Urothelium cell line (cell line): Measurements from ENCODE around the gene ANO6.
"Not testable (repeated sequence)": the region's sequence is repeated elsewhere in the genome, so short reads cannot be mapped to it uniquely, and the experiment has no call there.

ENCODE experiments used
- DNase-seq: peaks from one replicate; pipeline ENCODE4 v3.0.0; 2011; ENCODE audit warnings: low spot score, mixed read lengths
- FAIRE-seq: peaks from 2 replicates; lab custom pipeline; 2011; peaks lifted over from hg19 to GRCh38; lab: Jason Lieb, UNC

The ANO6 gene

DNA sequence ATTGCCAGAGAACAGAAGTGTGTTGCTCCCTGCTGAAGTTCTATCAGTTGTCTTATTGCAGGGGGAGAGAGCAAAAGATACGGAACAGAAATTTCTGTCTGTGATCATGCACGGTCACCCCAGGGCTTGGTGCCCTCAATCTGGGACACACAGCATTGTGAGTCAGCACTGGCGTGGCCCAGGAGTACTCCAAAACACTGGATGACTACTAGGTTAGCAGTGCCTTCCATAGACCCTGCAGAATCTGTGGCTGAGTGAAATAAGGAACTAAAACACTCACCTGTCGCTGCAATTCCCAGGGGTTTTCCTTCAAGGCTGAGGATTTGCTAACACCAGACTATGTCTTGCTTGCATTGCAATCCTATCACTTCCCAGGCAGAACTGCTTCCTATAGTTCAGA, 165.5 kb downstream of the ANO6 start:
- no peak for FAIRE-seq
- DNase-seq, result no peak

DNA sequence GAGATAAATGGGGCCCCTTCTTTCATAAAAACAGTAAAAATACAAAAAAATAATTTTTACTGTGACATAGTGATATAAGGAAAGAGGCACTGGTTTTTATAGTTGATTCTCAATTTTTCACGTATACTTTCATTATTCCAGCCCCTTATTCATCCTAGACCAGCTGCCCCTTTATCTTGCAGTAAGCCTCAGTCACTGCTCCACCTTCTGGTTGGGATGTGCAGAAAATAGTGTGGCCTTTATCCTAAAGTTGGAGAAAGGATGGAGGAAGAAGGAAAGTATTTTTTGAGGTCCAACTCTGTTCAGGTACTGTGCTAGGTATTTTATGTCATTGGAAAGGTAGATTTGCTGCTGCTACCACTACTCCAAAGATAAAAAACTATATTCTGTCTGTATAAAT, 172.7 kb downstream of the ANO6 start:
- FAIRE-seq, result no peak
- peak; percentile 14 for DNase-seq

DNA sequence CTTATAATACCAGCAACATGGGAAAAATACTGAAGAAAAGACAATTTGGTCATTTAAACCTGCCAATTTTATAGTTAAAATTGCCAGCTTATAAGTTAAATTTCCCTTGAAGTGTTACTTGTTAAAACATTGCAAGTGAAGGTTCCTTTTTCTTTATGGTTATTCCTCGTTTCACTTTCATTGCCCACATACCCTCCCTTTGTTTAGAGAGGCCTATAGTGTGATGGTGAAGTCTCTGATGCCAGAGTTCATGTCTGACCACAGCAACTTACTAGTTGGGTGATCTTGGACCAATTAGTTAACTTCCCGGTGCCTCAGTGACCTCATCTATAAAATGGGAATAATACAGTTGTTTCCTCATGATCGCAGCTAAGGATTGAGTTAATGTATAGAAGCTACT, 173.5 kb downstream of the ANO6 start:
- no peak for DNase-seq
- FAIRE-seq, result no peak

DNA sequence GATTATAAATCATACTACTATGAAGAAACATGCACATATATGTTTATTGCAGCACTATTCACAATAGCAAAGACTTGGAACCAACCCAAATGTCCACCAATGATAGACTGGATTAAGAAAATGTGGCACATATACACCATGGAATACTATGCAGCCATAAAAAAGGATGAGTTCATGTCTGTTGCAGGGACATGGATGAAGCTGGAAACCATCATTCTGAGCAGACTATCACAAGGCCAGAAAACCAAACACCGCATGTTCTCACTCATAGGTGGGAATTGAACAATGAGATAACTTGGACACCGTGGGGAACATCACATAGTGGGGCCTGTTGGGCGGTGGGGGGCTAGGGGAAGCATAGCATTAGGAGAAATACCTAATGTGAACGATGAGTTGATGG, 181.6 kb downstream of the ANO6 start:
- FAIRE-seq, DNase-seq: not testable (repeated sequence)

DNA sequence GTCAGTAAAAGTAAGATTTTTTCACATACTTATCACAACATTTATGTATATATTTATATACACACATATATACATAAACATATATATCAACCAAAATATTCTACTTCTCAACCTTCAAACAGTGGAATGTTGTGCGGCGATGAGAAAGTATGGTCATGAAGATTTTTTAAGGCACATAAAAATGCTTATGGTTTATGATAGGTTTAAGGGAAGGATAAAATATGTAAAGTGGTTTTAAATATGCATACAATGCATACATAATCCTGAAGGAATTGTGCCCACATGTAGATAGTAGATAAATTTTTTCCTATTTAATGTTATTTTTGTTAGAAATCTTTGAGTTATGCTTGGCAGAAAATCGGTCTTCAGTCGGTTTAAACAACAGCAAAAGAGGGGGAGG, 182.7 kb downstream of the ANO6 start:
- no peak for FAIRE-seq

DNA sequence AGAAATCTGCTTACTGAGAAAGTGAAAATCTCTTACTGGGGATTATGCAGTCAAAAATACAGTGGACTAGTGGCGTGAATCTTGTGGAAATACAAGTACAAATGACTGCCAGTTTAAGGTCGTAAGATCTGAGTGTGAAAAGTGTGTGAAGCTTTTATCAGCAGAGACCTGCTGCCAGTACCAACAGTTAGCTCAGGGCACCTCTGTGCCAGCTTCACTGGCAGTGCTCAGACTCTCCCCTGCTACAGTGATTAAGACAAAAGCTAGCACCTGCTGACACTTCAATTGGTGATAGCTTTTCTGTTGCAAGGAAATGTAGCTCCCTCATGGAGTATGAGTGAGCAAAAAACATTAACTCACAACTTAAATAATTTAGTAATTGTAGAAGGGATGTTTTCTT, 185.1 kb downstream of the ANO6 start:
- FAIRE-seq, result no peak
- DNase-seq, result no peak

More for the DNA sequence above, 182.7 kb downstream of the ANO6 start:
- DNase-seq, result no peak

DNA sequence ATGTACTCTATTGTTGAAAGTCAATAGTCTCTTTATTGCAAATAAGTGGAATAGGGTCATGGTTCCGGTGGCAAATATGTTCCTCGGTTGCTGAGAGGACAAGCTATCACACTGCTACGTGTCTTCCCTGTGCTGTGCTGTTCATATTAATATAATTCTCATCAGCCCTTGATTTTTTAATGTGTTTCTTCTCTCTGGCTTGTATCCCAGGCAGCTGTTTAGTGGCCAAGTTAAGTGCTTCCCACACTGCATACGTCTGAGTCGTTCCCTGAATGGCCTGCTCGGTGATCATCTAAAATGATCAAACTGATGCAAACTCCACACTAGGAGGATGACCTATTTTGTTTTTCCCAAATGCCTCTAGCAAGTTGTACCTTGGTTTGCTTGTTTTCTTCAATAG, 186.4 kb downstream of the ANO6 start:
- FAIRE-seq, result no peak
- no peak for DNase-seq

DNA sequence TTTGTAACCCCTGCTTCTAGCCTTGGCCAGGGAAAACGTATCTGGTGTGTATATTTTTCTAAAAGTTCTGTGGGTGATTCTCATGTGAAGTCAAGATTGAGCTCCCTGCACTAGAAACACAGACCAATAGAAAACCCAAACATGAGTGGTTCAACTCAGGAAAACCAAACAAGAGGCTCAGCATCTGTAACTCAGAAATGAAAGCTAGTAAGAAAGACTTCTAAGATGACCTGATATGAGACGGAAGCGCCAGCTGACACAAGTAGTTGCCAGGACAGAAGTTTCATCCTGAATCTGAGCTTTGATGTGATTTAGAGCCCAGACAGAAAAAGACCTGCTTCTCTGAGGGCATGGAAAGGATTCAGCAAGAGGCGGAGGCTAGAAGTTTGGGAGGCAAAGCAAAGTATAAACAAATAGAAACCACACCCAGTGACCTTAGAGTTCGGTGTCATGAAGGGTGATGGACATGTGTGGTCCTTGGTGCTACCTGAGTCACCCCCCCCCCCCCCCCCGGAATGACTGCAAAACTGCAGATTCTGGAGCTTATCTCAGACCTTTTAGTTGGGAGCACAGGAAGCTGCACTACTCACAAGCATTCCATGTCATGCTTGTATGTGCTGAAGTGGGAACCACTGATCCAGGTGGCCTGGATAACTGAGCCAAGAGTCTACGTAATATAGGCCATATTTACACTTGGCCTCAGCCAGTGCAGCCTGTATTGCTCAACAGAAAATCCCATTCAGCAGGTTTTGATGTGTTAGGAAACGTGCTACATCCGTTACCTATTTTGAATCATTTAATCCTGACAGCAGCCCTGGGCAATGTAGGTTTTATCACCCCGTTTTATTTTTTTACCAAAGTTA, 191.3 kb downstream of the ANO6 start:
- DNase-seq, result no peak
- no peak for FAIRE-seq

DNA sequence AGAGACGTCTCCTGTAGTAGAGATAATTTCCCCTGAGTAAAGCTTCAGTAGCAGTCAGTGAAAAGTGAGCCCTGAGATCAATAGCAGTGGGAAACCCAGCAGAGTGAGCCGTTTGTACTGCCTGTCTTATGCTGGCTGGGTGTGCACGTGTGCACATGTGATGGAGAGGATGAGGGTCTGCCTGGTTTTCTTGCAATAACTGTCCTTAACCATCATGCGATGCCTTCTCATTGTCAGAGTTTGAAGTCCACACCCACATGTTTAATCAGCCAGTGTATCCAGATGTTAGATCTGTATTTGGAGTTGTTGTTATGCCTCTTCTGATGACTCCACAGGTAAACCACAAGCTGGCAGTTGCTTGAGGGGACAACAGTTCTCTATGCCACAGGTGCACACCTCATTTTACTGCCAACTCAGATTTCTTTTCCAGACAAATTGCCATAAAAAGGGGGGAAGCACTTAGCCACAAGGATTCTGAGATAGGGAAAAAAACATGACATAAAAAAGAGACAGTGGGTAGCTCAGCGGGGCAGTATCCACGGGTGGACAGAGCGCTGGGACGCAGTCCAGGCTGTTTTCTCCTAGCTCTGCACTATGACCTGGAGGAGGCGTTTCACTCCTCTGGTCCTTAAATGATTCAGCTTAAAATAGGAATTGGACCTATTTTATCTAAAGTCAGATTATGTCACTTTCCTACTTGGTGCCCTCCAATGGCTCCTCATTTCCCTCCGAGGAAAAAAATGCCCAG, 192.3 kb downstream of the ANO6 start:
- no peak for FAIRE-seq
- no peak for DNase-seq

DNA sequence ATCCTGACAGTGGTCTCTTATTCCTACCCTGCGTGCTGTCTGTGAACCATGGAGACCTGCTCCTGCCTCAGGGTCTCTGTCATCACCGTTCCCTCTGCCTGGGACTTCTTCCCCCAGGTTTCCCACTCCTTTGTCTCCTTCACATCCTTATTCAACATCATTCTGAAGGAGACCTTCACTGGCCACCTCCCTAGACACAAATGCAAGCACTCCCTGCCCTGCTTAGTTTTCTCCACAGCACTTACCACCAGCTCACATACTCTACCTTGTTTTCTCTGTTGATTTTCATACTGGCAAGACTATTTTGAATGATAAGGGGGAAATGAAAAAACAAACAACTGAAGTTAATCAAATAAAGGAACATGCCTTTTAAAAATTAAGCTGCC, 192.8 kb downstream of the ANO6 start:
- no peak for DNase-seq
- no peak for FAIRE-seq

DNA sequence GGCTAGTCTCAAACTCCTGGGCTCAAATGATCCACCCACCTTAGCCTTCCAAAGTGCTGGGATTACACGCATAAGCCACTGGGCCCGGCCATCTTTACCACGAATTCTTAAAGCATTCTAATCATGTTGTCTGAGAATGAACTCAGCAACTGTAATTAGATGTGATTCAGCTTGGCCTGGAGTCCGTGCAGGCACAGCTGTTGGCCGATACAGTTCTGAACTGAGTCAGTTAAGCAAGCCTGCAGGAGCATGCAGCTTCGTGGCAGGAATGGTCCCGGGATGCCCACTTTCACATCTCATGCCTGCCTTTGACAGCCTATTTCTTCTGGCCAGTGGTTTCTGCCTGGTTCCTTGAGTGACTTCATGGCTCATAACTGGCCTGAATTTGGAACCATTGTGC, 194.1 kb downstream of the ANO6 start:
- DNase-seq (no peak), FAIRE-seq (no peak)

DNA sequence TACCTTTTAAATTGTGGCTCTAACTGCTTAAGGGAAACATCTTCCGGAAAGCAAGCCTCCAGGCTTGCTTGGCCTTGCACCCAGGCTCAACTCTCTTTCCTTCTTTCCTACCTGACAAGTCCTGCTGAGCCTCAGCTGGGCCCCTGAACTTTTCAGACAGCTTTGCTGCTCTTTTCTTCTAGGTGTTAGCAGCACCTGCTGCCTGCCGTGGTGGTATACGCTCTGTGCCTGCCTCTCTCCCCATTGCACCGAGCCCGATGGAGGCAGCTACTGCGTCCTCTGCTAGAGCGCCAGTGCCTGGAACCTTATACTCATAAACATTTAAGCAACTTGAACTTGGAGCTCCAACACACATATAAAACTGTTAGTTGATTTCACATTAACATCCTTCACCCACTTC, 195.7 kb downstream of the ANO6 start:
- DNase-seq, result no peak
- FAIRE-seq, result no peak

DNA sequence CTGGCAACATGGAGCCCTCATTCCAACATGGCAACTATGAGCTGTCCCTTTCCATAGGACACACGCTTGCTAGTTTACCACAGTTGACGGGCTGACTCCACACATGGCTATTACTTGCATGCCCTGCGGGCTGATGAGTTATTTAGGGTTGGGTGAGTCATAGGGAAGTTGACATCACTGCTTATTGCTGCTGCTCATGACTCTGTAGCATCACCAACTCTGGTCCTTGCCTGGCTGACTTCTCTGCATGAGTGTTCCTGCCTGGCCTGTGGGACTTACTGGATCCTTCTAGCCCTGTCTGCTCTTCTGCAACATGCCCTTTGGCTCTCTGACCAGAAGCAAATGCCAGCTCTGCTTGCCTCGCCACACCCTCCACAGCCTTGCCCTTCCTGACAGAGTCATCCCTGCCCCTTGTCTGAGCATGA, 199.5 kb downstream of the ANO6 start:
- FAIRE-seq (peak; percentile 50), DNase-seq (peak; percentile 86)

DNA sequence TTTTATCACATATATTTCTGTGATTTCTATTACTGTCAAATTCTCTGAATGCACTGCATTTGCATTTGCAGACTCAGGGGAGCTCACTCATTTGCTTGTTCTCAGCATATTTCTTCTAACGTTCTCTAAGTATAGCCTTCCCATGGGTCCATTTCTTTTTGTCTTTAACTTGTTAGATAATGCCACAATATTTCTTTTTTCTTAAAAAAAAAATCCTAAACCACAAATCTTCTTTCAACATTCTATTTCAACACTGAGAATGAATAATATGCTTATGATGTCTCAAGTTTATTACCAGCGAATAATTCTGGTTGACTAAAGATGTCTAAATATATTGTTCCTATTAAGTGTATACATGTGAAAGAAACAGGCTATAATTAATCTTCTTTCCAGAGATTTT, 200.2 kb downstream of the ANO6 start:
- no peak for FAIRE-seq
- no peak for DNase-seq

DNA sequence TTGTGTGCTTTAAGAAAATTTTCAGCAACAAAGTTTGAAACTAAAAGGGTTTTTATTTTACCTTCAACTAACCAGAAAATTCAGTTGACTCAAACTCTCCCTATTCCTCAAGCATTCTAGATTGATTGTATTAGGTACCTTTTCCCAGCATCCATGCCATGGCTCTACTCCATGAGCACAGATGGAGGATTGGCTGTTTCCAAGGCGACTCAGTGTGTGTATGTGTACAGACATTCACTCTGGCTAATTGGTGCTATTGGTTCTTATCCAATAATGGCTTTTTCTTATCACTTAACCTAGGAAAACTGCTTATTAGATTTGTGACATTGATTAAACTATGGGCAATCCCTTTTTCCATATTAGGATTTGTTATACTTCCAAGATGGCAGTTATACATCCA, 202.6 kb downstream of the ANO6 start:
- DNase-seq, result no peak
- no peak for FAIRE-seq

DNA sequence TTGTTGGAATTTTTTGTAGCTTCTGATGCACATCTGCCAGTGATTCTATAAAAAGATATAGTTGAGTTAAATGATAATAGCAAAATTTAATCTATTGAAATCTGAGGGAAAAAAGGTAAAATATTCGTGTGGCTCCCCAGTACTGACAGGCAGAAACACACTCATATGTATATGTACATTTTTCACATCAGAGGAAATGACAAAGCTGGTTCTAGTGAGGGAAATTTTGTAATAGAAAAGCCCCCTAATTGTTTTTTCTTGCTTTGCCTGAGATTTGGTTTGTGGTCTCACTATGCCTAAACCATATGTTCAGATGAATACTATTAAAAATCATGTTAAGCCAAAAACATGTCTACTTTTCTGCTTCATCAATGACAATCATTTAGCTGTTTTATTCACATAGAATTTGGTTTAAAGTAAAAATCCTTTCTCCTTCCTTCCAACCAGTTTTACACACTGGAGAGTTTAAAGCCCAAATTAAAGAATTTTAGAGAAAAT, 203.5 kb downstream of the ANO6 start:
- DNase-seq (no peak), FAIRE-seq (no peak)

DNA sequence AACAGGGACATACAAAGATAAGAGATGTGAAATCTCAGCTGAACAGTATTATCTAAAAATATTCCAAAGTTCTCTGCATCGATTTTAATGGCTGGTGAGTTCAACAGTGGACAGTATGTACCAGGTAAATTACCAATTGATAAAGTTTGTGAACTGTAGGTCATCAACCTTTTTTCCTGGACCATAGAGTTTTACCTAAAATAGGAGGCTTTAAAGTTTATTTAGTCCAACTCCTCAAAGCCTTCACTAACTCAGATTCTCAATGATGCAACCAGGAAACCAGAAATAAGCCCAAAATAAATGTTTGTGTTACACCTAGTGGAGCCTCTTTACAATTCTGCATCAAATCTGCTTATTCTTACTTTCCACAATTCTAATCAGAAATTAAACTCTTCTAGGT, 205.8 kb downstream of the ANO6 start:
- FAIRE-seq (no peak), DNase-seq (no peak)

DNA sequence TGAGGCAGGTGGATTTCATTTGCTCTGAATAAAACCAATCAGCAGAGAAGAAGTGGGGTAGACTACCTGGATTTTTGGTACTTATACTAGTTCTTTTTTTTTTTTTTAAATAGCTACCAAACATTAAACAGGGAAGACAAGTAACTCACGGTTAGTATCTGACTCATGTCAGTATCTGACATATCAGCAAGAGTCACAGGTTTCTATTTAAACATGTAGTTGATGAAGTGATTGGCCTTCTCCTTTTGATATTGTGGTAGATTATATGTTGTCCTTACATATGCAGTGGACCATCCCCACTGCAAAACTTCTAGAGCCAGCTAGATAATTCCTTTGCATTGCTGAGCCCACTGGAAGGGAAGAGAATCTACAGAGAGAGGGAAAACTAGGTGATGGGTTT, 208.0 kb downstream of the ANO6 start:
- no peak for FAIRE-seq
- no peak for DNase-seq

DNA sequence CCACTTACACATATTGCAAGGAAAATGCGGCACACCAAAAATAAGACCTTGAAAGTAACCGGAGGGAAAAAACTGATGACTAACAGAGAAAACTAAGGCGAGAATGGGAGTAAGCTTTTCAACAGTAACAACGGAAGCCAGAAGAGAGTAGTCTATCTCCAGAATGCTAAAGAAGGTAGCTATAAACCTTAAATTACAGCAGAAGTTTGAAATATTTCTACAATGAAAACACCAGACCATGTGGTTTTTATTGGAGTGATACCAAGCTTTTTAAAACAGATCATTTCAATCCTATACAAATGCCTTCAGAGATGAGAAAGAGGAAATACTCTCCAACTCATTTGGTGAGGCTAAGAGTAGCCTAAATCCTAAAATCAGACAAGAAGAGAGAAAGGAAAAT, 209.5 kb downstream of the ANO6 start:
- DNase-seq, result no peak

DNA sequence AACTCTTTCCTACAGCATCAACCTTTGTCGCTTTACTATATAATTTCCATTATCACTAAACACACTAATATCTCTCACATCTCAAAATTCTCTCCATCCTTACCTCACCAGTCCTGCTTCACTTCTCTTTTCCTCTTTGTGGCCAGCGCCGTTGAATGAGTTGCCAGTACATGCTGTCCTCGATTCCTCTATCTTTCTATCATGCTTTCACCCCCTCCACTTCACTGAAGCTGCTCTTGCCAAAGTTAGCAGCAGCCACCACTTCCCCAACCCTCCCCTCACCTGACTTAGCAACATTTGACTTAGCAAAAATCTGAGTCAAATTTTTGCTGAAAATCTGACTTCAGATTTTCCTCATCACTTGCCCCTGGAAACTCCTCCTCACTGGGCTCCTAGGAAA, 210.4 kb downstream of the ANO6 start:
- FAIRE-seq, result no peak

More for the DNA sequence above, 209.5 kb downstream of the ANO6 start:
- FAIRE-seq, result no peak

DNA sequence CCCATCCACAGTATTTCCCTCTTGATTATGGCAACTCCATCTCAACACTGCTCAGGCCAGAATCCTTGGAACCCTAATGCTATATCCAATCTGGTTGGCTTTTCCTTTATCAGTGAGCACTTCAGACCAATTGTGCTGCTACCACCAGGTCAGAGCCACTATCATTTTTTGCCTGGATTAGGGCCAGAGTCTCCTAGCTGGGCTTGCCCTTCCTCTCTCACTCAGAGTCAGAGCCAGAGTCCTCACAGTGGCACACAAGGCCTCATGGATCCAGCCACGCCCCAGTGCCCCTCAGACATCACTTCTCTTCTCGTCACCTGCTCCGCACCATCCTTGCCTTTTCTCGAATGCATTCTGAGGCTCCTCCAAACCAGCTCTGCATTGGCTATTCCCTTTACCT, 211.1 kb downstream of the ANO6 start:
- DNase-seq (no peak), FAIRE-seq (no peak)

More for the DNA sequence above, 210.4 kb downstream of the ANO6 start:
- no peak for DNase-seq

DNA sequence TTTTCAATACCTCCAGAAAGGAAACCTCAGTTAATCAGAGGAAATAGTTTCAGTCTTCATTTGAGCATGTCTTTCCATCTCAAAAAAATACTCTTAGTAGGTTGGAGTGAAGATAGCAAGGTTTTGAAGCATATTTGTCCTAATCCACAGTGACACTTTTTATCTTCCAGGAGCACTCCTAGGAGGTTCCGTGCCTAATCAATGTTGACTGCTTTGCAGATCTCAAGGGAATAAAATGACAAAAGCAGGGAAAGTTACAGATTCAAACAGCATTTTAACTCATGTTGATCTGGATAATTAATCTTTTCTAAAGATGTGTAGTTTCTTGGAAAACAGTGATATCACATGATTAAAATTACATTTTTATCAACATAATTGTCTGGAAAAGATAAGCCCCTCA, 213.9 kb downstream of the ANO6 start:
- DNase-seq (no peak), FAIRE-seq (no peak)
